ENCODE data around the gene CRB1. TPM values are rescaled to one million over a fixed set of nuclear protein-coding genes. Genes with fewer than 3 reads are reported as not detected.

CRB1 gene
- polyA plus RNA-seq, 1 donor from 2014 or later: 2.3 TPM

DNA sequence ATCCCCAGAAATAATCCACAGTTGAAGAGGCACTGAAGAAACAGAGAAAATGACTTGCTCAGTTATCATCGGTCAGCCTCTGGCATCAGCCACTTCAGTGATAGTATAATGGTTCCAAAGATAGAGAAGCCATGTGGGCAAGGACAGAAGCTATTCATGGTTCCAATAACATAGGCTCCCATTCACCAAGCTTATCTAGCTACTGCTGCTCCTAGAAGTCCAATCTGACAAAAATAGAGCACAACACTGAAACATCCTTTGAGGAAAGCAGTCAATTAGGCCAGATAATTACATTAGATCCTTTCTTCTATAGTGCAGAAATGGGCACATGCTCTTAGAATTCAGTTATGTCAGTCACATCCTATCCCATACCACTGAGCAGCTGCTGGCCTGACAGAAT is 33.5 kb upstream of the CRB1 start:
- Histone ChIP-seq H3K9me2 (ENCODE audit: insufficient read depth, low read length) (no peaks in the 10 kb centered on the region), H3K9me3 (ENCODE audit: low read length) (no peaks in the 10 kb centered on the region), H3K36me3 (ENCODE audit: insufficient read depth, low read length) (no peaks in the 10 kb centered on the region), H4K20me1 (ENCODE audit: insufficient read depth) (no peaks in the 10 kb centered on the region), H3K4me3 (ENCODE audit: low read length) (no peak overlapping the region), H3K4me2 (ENCODE audit: low read length) (no peak overlapping the region), H3K27me3 (ENCODE audit: insufficient read depth, low read depth, low read length) (no peaks in the 10 kb centered on the region), H3F3A (ENCODE audit: insufficient read depth, low read length, poor library complexity, severe bottlenecking) (no peaks in the 10 kb centered on the region), H3K9ac (ENCODE audit: low read length) (no peak overlapping the region), H3K27ac (ENCODE audit: low read length) (no peak overlapping the region), H2AFZ (ENCODE audit: low read depth, low read length) (no peak overlapping the region), H3K79me2 (replicated peaks; ENCODE audit: insufficient read depth, low read length) (no peaks in the 10 kb centered on the region)
- TF ChIP-seq POLR2AphosphoS5 (IDR thresholded peaks at IDR 0.05) (no peak), EP300 (conservative IDR thresholded peaks at IDR 0.05; ENCODE audit: poor library complexity, severe bottlenecking) (no peak), MXI1 (conservative IDR thresholded peaks at IDR 0.05; ENCODE audit: poor library complexity, severe bottlenecking) (no peak), RAD21 (conservative IDR thresholded peaks at IDR 0.05) (no peak), TAF1 (IDR thresholded peaks at IDR 0.05; ENCODE audit: low read depth) (no peak), EZH2 (IDR thresholded peaks at IDR 0.05; ENCODE audit: borderline replicate concordance, insufficient read depth, low read length, poor library complexity, severe bottlenecking) (no peak), SMC3 (conservative IDR thresholded peaks at IDR 0.05; ENCODE audit: poor library complexity) (no peak)
- TF ChIP-seq, protein P1, sequence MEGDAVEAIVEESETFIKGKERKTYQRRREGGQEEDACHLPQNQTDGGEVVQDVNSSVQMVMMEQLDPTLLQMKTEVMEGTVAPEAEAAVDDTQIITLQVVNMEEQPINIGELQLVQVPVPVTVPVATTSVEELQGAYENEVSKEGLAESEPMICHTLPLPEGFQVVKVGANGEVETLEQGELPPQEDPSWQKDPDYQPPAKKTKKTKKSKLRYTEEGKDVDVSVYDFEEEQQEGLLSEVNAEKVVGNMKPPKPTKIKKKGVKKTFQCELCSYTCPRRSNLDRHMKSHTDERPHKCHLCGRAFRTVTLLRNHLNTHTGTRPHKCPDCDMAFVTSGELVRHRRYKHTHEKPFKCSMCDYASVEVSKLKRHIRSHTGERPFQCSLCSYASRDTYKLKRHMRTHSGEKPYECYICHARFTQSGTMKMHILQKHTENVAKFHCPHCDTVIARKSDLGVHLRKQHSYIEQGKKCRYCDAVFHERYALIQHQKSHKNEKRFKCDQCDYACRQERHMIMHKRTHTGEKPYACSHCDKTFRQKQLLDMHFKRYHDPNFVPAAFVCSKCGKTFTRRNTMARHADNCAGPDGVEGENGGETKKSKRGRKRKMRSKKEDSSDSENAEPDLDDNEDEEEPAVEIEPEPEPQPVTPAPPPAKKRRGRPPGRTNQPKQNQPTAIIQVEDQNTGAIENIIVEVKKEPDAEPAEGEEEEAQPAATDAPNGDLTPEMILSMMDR (IDR thresholded peaks at IDR 0.05; ENCODE audit: poor library complexity, severe bottlenecking): no peak
- TF ChIP-seq, protein P2, sequence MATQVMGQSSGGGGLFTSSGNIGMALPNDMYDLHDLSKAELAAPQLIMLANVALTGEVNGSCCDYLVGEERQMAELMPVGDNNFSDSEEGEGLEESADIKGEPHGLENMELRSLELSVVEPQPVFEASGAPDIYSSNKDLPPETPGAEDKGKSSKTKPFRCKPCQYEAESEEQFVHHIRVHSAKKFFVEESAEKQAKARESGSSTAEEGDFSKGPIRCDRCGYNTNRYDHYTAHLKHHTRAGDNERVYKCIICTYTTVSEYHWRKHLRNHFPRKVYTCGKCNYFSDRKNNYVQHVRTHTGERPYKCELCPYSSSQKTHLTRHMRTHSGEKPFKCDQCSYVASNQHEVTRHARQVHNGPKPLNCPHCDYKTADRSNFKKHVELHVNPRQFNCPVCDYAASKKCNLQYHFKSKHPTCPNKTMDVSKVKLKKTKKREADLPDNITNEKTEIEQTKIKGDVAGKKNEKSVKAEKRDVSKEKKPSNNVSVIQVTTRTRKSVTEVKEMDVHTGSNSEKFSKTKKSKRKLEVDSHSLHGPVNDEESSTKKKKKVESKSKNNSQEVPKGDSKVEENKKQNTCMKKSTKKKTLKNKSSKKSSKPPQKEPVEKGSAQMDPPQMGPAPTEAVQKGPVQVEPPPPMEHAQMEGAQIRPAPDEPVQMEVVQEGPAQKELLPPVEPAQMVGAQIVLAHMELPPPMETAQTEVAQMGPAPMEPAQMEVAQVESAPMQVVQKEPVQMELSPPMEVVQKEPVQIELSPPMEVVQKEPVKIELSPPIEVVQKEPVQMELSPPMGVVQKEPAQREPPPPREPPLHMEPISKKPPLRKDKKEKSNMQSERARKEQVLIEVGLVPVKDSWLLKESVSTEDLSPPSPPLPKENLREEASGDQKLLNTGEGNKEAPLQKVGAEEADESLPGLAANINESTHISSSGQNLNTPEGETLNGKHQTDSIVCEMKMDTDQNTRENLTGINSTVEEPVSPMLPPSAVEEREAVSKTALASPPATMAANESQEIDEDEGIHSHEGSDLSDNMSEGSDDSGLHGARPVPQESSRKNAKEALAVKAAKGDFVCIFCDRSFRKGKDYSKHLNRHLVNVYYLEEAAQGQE (IDR thresholded peaks at IDR 0.05; ENCODE audit: borderline replicate concordance): no peak

DNA sequence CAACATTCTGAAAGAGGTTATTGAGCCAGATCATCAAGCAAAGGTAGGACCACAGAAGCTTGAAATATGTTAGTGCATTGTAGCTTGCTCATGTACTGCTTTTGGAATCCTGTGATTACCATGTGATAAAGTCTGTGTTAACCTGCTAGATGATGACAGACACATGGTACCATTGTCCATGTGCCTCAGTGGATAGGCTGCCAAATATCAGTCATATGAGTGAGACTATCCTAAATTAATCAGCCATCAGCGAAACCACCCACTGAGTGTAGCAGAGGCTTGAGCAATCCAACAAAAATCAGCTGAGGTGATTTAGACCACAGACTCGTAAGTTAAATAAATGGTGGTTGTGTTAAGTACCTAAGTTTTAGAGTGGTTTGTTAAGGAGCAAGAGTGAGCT is 32.7 kb upstream of the CRB1 start:
- no peaks in the 10 kb centered on the region for H3K9me3 ChIP-seq (ENCODE audit: low read length)
- H3K27ac ChIP-seq (ENCODE audit: low read length): no peak overlapping the region
- H2AFZ ChIP-seq (ENCODE audit: low read depth, low read length): no peak overlapping the region
- no peaks in the 10 kb centered on the region for H4K20me1 ChIP-seq (ENCODE audit: insufficient read depth)
- H3K9ac ChIP-seq (ENCODE audit: low read length): no peak overlapping the region
- H3K4me2 ChIP-seq (ENCODE audit: low read length): no peak overlapping the region
- H3K27me3 ChIP-seq (ENCODE audit: insufficient read depth, low read depth, low read length): no peaks in the 10 kb centered on the region
- H3K36me3 ChIP-seq (ENCODE audit: insufficient read depth, low read length): no peaks in the 10 kb centered on the region
- H3K9me2 ChIP-seq (ENCODE audit: insufficient read depth, low read length): no peaks in the 10 kb centered on the region
- TF ChIP-seq SMC3 (conservative IDR thresholded peaks at IDR 0.05; ENCODE audit: poor library complexity) (no peak), RAD21 (conservative IDR thresholded peaks at IDR 0.05) (no peak), POLR2AphosphoS5 (IDR thresholded peaks at IDR 0.05) (no peak)
- TF ChIP-seq, protein P1 (IDR thresholded peaks at IDR 0.05; ENCODE audit: poor library complexity, severe bottlenecking): no peak
- no peaks in the 10 kb centered on the region for H3K79me2 ChIP-seq (replicated peaks; ENCODE audit: insufficient read depth, low read length)
- no peaks in the 10 kb centered on the region for H3F3A ChIP-seq (ENCODE audit: insufficient read depth, low read length, poor library complexity, severe bottlenecking)
- no peak overlapping the region for H3K4me3 ChIP-seq (ENCODE audit: low read length)

All from neural cell (in vitro differentiated cells).